ENCODE results near the gene ZSCAN23. TPM values are rescaled to one million over a fixed set of nuclear protein-coding genes. Genes with fewer than 3 reads are reported as not detected.

The ZSCAN23 gene
- total RNA-seq, 6 experiments from 2014 or later: 0.25 to 0.73 (median 0.43) TPM; not detected in 1

- TF ChIP-seq CTCF (IDR thresholded peaks at IDR 0.05) (no peak), POLR2A (IDR thresholded peaks at IDR 0.05) (no peak)
- peaks cover 0 to 3% (median 0%) of the 10 kb centered on the region in 4 donors for H3K36me3 ChIP-seq
- WGBS (ENCODE audit: insufficient coverage, low coverage, low lambda C conversion rate, missing lambda C conversion rate): 75% methylated on average over 2 of the region's 2 CpGs
These were observed 59.2 kb downstream of the ZSCAN23 start for GRCh38 chr6:28384143-28384533.

GRCh38 chr6:28383235-28384142 is 59.8 kb downstream of the ZSCAN23 start:
- Histone ChIP-seq H3K27me3 (no peaks in the 10 kb centered on the region), H3K9me3 (no peaks in the 10 kb centered on the region), H3K4me3 (peak overlapping the region; percentile 43 to 59 (median 56)), H3K4me1 (peaks cover 0 to 5% (median 0%) of the 10 kb centered on the region in 4 donors), H3K27ac (peak overlapping the region; percentile 63 to 71 (median 67)), H3K36me3 (peaks cover 0 to 3% (median 0%) of the 10 kb centered on the region in 4 donors)
- intact Hi-C loops (cut with DNase I): no loop called here
- DNase-seq (peak; percentile 89 to 95 (median 94)), ATAC-seq (peak; percentile 98 to 99 (median 99))
- WGBS (ENCODE audit: insufficient coverage, low coverage, low lambda C conversion rate, missing lambda C conversion rate): 19% methylated on average over 22 of the region's 31 CpGs
- TF ChIP-seq POLR2A (IDR thresholded peaks at IDR 0.05) (peak; percentile 54), CTCF (IDR thresholded peaks at IDR 0.05) (peak; percentile 53 to 63 (median 56))

More at GRCh38 chr6:28384143-28384533, 59.2 kb downstream of the ZSCAN23 start:
- Histone ChIP-seq H3K4me3 (no peak overlapping the region), H3K27ac (peak overlapping the region in 1 of 3 donors; percentile 71), H3K27me3 (no peaks in the 10 kb centered on the region), H3K9me3 (no peaks in the 10 kb centered on the region), H3K4me1 (peaks cover 0 to 5% (median 0%) of the 10 kb centered on the region in 4 donors)
- ATAC-seq (no peak), DNase-seq (no peak)
- intact Hi-C loops (cut with DNase I): no loop called here

Small RNA genes within 50 kb of the gene (small RNA-seq; reads per million reads assigned to genes)
- 0 reads per million in 2 experiments for gene RNU2-45P

Other genes starting within 250 kb of the ZSCAN23 start
- gene ZSCAN9, start 218.2 kb downstream of the ZSCAN23 start, total RNA-seq: 1 to 10 TPM; 2.0 to 3.9 (median 3.3) TPM
- 1 to 10 TPM; 1.1 to 2.6 (median 2.3) TPM for gene ZKSCAN4, start 191.2 kb downstream of the ZSCAN23 start, total RNA-seq
- gene NKAPL, start 184.2 kb downstream of the ZSCAN23 start, total RNA-seq: 1 to 10 TPM in 1 of 6 experiments, under 1 TPM in 5; 0.15 to 1.0 (median 0.36) TPM
- 1 to 10 TPM; 2.7 to 8.1 (median 5.3) TPM for gene ZSCAN26, start 176.3 kb downstream of the ZSCAN23 start, total RNA-seq
- 1 to 10 TPM; 1.1 to 2.0 (median 1.3) TPM for gene PGBD1, start 161.9 kb downstream of the ZSCAN23 start, total RNA-seq
- gene ZSCAN31, start 107.3 kb downstream of the ZSCAN23 start, total RNA-seq: 1 to 10 TPM; 3.7 to 6.9 (median 4.6) TPM
- 1 to 10 TPM; 1.3 to 3.8 (median 2.5) TPM for gene ZKSCAN3, start 93.5 kb downstream of the ZSCAN23 start, total RNA-seq
- gene ZSCAN12, start 43.7 kb downstream of the ZSCAN23 start, total RNA-seq: 1 to 10 TPM; 1.4 to 1.6 (median 1.5) TPM
- not detected for gene GPX6, start 72.3 kb upstream of the ZSCAN23 start, total RNA-seq
- gene GPX5, start 82.4 kb upstream of the ZSCAN23 start, total RNA-seq: not detected

All from right lobe of liver (tissue), 6 donors.